Subcutaneous adipose tissue (tissue), 4 donors: ENCODE measurements around the gene PSMC3IP. TPM values are rescaled to one million over a fixed set of nuclear protein-coding genes. Genes with fewer than 3 reads are reported as not detected.

Source experiments
- total RNA-seq, 4 donors: library from RNA; depleted of rRNA; stranded (reverse); fragments of >200 nt; gene quantifications; one replicate each; pipeline ENCODE4 v1.1.0, GENCODE V29; 2016
- TF ChIP-seq, protein P1 (sequence below): fragments of 450-650 bp; IDR thresholded peaks from one replicate; pipeline ENCODE4 v1.5.1; 2016; ENCODE audit warnings: low read depth, mild to moderate bottlenecking, control low read depth, antibody characterized with exemption, moderate library complexity

Gene PSMC3IP
- total RNA-seq, 4 donors from 2014 or later = 1.1 to 4.0 (median 3.6) TPM

DNA sequence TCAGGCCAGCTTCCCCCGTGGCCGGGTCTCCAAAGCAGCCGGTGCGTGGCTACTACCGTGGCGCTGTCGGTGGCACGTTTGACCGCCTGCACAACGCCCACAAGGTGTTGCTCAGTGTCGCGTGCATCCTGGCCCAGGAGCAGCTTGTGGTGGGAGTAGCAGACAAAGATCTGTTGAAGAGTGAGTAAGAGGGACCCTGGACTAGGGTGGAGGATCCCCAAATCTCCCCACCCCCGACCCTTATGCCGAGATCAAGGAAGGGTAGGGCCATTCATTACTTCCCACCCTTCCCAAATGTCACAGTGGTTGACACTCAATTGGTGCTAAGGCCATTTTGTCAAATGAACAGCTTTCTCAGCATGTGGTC lies 14.4 kb downstream of the PSMC3IP start:
- TF ChIP-seq, protein P1, sequence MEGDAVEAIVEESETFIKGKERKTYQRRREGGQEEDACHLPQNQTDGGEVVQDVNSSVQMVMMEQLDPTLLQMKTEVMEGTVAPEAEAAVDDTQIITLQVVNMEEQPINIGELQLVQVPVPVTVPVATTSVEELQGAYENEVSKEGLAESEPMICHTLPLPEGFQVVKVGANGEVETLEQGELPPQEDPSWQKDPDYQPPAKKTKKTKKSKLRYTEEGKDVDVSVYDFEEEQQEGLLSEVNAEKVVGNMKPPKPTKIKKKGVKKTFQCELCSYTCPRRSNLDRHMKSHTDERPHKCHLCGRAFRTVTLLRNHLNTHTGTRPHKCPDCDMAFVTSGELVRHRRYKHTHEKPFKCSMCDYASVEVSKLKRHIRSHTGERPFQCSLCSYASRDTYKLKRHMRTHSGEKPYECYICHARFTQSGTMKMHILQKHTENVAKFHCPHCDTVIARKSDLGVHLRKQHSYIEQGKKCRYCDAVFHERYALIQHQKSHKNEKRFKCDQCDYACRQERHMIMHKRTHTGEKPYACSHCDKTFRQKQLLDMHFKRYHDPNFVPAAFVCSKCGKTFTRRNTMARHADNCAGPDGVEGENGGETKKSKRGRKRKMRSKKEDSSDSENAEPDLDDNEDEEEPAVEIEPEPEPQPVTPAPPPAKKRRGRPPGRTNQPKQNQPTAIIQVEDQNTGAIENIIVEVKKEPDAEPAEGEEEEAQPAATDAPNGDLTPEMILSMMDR = no peak

DNA sequence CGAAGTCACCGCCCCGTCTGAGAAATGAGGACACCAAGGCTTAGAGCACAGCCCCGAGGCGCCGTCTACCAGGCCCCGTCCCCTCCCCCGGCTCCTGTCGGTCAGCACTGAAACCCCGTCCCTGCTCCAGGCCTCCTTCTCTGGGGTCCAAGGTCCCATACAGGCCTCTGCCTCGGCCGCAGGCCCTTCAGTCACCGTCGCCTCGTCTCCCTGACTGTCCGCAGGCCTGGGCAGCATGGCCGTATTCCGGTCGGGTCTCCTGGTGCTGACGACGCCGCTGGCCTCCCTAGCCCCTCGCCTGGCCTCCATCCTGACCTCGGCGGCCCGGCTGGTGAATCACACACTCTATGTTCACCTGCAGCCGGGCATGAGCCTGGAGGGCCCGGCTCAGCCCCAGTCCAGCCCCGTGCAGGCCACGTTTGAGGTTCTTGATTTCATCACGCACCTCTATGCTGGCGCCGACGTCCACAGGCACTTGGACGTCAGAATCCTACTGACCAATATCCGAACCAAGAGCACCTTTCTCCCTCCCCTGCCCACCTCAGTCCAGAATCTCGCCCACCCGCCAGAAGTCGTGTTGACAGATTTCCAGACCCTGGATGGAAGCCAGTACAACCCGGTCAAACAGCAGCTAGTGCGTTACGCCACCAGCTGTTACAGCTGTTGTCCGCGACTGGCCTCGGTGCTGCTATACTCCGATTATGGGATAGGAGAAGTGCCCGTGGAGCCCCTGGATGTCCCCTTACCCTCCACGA lies 15.0 kb downstream of the PSMC3IP start:
- TF ChIP-seq, protein P1 = no peak

DNA sequence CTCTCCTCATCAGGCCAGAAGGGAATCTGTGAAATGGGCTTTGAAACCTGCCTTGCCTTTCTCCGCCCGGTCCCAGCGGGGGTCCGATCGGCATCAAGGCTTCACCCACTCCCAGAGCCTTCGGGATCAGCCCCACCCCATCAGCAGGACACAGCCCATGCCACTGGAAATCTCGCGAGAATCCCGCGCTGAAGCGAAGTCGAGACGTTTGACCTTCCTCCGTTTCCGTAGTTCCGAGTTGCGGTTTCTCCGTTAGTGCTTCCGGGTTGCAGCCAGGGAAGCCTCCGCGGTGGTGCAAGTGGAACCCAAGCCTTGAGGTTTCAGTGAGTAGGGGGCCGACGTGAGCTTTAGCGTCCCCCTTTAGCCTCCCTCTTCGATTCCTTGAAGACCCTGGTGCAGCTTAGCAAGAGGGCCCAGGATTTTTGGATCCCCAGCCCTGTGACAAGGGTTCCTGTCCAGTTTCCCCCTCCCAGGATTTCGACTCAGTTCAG lies 15.6 kb downstream of the PSMC3IP start, which contains the start of gene COASY:
Gene COASY, plus strand, starts transcription at position 252 of the 491 bp plus-strand sequence. CDS start 475 bp downstream, outside the sequence.
- TF ChIP-seq, protein P1 = no peak

DNA sequence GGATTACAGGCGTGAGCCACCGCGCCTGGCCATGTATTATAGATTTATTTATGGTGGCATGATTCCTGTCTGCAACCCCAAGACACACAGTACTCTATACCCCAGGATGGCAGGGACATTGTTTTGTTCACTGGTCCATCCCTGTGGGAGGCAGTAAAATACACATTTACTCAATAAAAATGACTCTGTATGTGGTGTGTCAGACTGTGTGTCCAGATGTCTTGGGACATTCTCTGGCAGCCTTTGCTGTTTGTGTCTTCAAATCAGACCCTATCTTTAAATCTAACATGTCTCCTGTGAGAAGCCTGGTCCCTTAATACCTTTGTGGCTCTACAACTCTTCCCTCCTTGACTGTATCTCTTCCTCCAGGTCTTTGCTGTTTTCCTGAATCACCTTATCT lies 17.3 kb downstream of the PSMC3IP start:
- TF ChIP-seq, protein P1 = no peak

DNA sequence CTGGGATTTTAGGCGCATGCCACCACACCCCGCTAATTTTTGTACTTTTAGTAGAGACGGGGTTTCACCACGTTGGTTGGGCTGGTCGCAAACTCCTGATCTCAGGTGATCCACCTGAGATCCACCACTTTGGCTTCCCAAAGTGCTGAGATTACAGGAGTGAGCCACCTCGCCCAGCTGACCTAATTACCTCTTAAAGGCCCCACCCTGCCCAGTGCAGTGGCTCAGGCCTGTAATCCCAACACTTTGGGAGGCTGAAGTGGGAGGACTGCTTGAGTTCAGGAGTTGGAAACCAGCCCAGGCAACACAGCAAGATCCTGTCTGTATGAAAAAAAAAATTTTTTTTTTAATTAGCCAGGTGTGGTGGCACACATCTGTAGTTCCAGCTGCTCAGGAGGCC lies 18.5 kb downstream of the PSMC3IP start:
- TF ChIP-seq, protein P1 = no peak

DNA sequence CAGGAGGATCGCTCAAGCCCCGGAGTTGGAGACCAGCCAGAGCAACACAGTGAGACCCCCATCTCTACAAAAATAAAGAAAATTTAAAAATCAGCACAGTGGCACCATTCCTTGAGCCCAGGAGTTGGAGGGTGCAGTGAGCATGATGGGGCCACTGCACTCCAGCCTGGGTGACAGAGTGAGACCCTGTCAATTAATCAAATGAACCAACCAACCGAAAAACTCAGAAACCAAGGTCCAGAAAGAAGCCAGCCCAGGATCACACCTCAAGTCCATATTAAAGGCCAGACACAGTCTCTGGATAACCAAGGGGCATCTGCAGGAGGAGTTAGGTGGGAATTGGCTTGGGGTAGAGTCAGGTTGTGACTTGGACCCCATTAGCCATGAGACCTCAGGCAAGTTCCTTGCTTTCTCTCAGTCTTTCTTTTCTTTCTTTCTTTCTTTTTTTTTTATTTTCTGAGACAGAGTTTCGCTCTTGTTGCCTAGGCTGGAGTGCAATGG lies 22.4 kb downstream of the PSMC3IP start:
- TF ChIP-seq, protein P1 = no peak

DNA sequence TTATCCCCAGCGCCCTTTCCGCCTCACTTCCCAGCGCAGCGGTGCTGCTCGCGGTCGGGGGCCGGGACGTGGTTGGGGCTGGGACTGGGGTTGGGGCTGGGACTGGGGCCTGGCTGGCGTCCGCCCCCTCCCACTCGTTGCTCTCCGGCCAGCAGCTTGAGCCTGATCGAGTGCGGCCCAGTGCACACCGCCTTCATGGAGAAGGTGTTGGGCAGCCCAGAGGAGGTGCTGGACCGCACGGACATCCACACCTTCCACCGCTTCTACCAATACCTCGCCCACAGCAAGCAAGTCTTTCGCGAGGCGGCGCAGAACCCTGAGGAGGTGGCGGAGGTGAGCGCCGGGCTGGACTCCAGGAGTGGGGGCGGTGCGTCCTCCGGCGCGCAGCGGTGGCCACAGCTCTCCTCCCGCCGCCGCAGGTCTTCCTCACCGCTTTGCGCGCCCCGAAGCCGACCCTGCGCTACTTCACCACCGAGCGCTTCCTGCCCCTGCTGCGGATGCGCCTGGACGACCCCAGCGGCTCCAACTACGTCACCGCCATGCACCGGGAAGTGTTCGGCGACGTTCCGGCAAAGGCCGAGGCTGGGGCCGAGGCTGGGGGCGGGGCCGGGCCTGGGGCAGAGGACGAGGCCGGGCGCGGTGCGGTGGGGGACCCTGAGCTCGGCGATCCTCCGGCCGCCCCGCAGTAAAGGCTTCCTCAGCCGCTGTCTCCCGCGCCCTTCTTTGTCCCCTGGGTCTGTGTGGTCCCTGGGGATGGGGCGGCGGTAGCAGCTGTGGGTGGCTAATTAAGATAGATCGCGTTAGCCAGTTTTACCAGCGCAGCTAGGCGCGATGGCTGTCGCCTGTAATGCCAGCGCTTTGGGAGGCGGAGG lies 23.0 kb downstream of the PSMC3IP start:
- TF ChIP-seq, protein P1 = no peak
